Tibial artery (tissue), 4 donors: ENCODE results near the gene C4orf46.
"Not testable (repeated sequence)": the region's sequence is repeated elsewhere in the genome, so short reads cannot be mapped to it uniquely, and the experiment has no call there.

ENCODE experiments used
- DNase-seq, 2 donors: peaks; one replicate each; pipeline ENCODE4 v3.0.0-alpha.2; 2019
- H3K27ac ChIP-seq, 2 donors: fragments of 200-600 bp; sonication (generic) in 1 of 2; 1 replicate in 1 of 2; 2 replicates in 1 of 2; pipeline ENCODE4 v1.5.1; 2018 to 2019; ENCODE audit warnings: mild to moderate bottlenecking in 1 of 2
- H3K27me3 ChIP-seq, 2 donors: fragments of 200-600 bp; sonication (generic) in 1 of 2; one replicate each; pipeline versions ENCODE4 v1.5.1 to v1.6.0; 2016 to 2019
- H3K36me3 ChIP-seq, 3 donors: fragments of 200-600 bp; sonication (generic) in 2 of 3; one replicate each; pipeline ENCODE4 v1.5.1; 2016 to 2019; ENCODE audit warnings: mild to moderate bottlenecking in 2 of 3
- H3K4me1 ChIP-seq, 4 donors: fragments of 200-600 bp; sonication (generic) in 2 of 4; 1 replicate in 3 of 4; 2 replicates in 1 of 4; pipeline ENCODE4 v1.5.1; 2016 to 2019
- H3K4me3 ChIP-seq, 2 donors: fragments of 200-600 bp; sonication (generic) in 1 of 2; 1 replicate in 1 of 2; 2 replicates in 1 of 2; pipeline ENCODE4 v1.5.1; 2018 to 2019; ENCODE audit warnings: mild to moderate bottlenecking in 2 of 2
- H3K9me3 ChIP-seq, 3 donors: fragments of 200-600 bp; sonication (generic) in 1 of 3; one replicate each; pipeline ENCODE4 v1.5.1; 2016 to 2019
- CTCF ChIP-seq, 2 experiments: fragments of 200-600 bp in 1 of 2; fragments of 450-650 bp in 1 of 2; IDR thresholded peaks; one replicate each; pipeline ENCODE4 v1.5.1; 2017 to 2019; ENCODE audit warnings: antibody characterized with exemption in 2 of 2, mild to moderate bottlenecking in 1 of 2, moderate library complexity in 1 of 2
- intact Hi-C: fragments of 100-400 bp; cut with DNase I; formaldehyde crosslinking; loops from one replicate; pipeline ENCODE4 v1.15.0; 2023; ENCODE audit warnings: low total_unique reads

The C4orf46 gene

DNA sequence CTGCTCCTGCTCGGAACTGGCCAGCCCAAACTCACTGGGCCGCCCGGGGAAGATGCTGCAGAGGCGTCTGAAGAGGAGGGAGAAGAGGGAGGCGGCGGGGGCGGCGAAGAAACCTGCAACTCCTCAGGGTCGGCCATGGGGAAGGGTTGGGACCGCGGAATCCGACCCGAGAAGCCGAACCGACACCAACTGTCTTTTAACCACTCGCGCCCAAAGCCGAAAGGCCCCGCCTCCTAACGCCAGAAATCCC, at the start of gene C4orf46:
TSS of gene C4orf46 (minus strand) at position 223 of the 250 bp plus-strand sequence. CDS start at position 137, 86 bp downstream.
- DNase-seq, result no peak
- Histone ChIP-seq H3K36me3 (no peaks in the 10 kb centered on the region), H3K4me1 (peaks cover 0 to 20% (median 14%) of the 10 kb centered on the region in 4 donors), H3K27ac (peak within 1 kb of the TSS; percentile 94 to 96), H3K9me3 (no peaks in the 10 kb centered on the region), H3K4me3 (peak within 1 kb of the TSS; percentile 75 to 82), H3K27me3 (no peaks in the 10 kb centered on the region)
- intact Hi-C loops, result no loop called here
- TF ChIP-seq CTCF (IDR thresholded peaks at IDR 0.05), result no peak

GRCh38 chr4:158715802-158716201, 44.1 kb upstream of the C4orf46 start:
- H3K4me3 ChIP-seq, result no peak overlapping the region
- peaks cover 46 to 83% (median 73%) of the 10 kb centered on the region in 3 donors for H3K36me3 ChIP-seq
- no peak for DNase-seq
- no peaks in the 10 kb centered on the region for H3K9me3 ChIP-seq
- no peaks in the 10 kb centered on the region for H3K27me3 ChIP-seq
- H3K4me1 ChIP-seq, result no peaks in the 10 kb centered on the region
- intact Hi-C loops, result no loop called here
- no peak for TF ChIP-seq CTCF (IDR thresholded peaks at IDR 0.05)
- no peak overlapping the region for H3K27ac ChIP-seq

- no peak overlapping the region for H3K4me3 ChIP-seq
- H3K27ac ChIP-seq, result no peak overlapping the region
- intact Hi-C loops, result no loop called here
- TF ChIP-seq CTCF (IDR thresholded peaks at IDR 0.05), result no peak
- H3K4me1 ChIP-seq, result no peaks in the 10 kb centered on the region
- H3K9me3 ChIP-seq, result no peaks in the 10 kb centered on the region
- DNase-seq, result no peak
- peaks cover 46 to 87% (median 77%) of the 10 kb centered on the region in 3 donors for H3K36me3 ChIP-seq
- no peaks in the 10 kb centered on the region for H3K27me3 ChIP-seq
Observed at GRCh38 chr4:158714937-158715336, 43.2 kb upstream of the C4orf46 start.

GRCh38 chr4:158712622-158713021, 40.9 kb upstream of the C4orf46 start:
- H3K36me3 ChIP-seq, result peaks cover 64 to 85% (median 83%) of the 10 kb centered on the region in 3 donors
- H3K9me3 ChIP-seq, DNase-seq, H3K27ac ChIP-seq, H3K4me1 ChIP-seq, H3K27me3 ChIP-seq, H3K4me3 ChIP-seq, intact Hi-C loops: not testable (repeated sequence)

DNA sequence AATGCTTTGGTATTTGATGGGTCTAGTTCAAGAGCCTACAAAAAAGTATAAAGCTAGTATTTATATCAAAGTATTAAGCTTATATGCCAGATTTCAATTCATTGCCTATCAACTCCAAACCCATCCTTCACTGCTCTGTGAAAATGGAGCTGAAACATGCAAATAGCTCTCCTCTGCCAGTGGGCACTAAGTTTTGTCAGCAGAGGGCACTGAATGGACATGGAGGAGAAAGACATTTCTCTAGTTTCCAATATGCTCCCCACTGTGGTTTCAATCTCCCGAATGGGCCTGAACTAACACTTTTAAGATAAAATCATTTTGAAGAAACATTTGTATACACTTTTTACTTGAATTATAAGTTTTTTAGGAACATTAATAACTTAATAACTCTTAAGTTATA, 39.1 kb upstream of the C4orf46 start:
- peaks cover 68 to 87% (median 81%) of the 10 kb centered on the region in 3 donors for H3K36me3 ChIP-seq
- H3K4me3 ChIP-seq, result no peak overlapping the region
- no peaks in the 10 kb centered on the region for H3K9me3 ChIP-seq
- no peaks in the 10 kb centered on the region for H3K27me3 ChIP-seq
- no peaks in the 10 kb centered on the region for H3K4me1 ChIP-seq
- intact Hi-C loops, result no loop called here
- no peak overlapping the region for H3K27ac ChIP-seq
- no peak for TF ChIP-seq CTCF (IDR thresholded peaks at IDR 0.05)
- no peak for DNase-seq

DNA sequence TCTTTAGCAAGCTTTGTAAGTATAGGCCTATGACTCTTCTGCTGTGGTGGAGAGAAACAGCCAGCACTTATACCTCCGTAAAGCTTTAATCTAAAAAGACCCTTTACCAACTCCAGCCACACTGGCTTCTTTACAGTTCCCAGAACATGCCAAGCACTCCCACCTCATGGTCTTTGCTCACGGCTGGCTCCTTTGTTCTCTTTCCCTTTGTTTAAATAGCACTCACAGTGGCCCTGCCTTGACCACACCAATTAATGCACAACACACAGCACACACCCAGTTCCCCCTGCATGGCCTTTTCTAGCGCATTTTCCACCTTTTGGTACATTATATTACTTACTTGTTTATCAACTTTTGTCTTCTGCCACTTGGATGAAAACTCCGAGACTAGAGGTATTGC, 32.6 kb upstream of the C4orf46 start:
- TF ChIP-seq CTCF (IDR thresholded peaks at IDR 0.05), result no peak
- no peak overlapping the region for H3K27ac ChIP-seq
- DNase-seq, result no peak
- no peaks in the 10 kb centered on the region for H3K27me3 ChIP-seq
- H3K9me3 ChIP-seq, result no peaks in the 10 kb centered on the region
- H3K4me1 ChIP-seq, result no peaks in the 10 kb centered on the region
- no peak overlapping the region for H3K4me3 ChIP-seq
- intact Hi-C loops, result no loop called here
- H3K36me3 ChIP-seq, result peaks cover 51 to 67% (median 63%) of the 10 kb centered on the region in 3 donors
